ENCODE results near the gene SRGAP3.

The SRGAP3 gene

DNA sequence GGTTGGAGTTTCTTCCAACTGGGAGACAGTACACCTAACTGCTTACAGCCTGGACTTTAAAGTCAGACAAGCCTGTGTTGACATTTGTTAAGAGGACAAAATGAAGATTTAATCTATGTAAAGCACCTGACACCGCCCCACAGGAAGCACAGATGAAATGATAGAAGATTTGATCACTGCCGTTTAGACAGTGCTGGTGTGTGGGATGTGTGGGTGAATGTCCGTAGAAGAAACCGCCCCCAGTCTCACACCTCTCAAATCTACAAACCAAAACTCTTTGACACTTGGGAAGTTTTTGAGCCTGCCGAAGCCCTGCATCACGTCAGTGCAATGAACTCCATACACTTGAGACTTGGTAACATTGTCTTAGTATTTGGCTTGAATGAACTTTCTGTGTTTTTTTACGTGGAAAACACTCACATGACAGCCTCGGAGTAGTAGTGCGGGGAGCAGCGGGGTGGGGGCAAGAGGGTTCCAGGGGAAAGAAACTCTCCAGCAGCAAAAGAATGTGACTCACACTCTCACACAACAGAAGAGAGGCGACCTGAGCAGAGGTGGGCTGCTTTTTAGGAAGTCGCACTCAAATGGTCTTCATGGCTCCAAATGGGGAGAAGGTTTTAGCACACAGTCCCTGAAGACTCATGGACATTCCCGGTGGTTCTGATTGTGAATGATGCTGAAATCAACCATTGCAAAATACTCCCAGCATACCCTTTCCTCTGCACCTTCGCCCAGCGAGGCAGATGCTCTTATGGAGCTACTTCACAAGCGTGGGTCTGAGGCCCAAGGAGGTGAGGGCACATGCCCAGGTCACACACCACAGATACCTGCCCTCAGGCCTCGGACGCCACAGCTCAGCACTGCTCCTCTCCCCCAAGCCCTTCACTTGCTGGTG is 79.2 kb downstream of the SRGAP3 start:
- DNase-seq, result peak in 1 of 2 experiments; percentile 13

DNA sequence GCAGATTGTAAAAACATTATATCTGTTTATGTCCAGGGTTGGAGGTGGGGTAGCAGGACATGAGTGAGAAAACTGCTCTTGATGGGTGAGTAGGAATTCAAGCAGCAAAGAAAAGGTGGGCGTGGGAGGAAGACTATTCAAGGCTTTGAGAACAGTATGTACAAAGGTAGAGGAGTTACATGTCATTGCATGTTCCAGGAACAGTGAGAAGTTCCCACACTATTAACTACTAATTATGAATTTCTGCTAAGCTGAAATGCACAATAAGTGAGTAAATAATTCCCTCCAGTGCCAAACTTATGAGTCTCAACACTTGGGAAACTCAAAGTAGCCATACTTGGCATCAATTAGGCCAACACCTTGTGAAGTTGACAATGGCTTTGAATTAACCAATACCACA is 80.1 kb downstream of the SRGAP3 start:
- no peak for DNase-seq

- DNase-seq, result peak; percentile 57 to 69
Measured at GRCh38 chr3:9168241-9168741, 81.2 kb downstream of the SRGAP3 start.

- no peak for DNase-seq
Measured at GRCh38 chr3:9167222-9167621, 82.2 kb downstream of the SRGAP3 start.

- DNase-seq, result no peak
Measured at GRCh38 chr3:9165421-9165820, 84.0 kb downstream of the SRGAP3 start.

DNA sequence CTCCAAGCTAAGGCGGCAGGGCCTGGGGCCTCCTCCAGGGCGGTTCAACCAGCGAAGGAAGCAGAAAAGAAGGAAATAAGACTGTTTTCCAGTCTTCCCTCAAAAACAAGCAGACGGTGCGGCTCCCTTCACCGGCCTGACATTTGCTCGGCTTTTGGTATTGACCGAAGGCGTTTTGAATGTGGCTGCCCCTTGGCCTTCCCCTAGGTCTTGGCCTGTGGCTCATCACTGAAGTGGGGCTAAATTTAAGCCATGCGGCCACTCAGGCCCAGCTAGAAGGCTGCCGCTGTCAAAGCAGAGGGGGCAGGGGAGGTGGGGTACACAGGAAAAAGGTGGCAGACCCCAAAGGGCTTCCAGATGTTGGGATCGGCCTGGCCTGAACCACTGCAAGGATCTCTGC is 86.2 kb downstream of the SRGAP3 start:
- no peak for DNase-seq

GRCh38 chr3:9161811-9162210 is 87.6 kb downstream of the SRGAP3 start:
- DNase-seq, result no peak

- DNase-seq, result no peak
Measured at GRCh38 chr3:9161298-9161697, 88.1 kb downstream of the SRGAP3 start.

DNA sequence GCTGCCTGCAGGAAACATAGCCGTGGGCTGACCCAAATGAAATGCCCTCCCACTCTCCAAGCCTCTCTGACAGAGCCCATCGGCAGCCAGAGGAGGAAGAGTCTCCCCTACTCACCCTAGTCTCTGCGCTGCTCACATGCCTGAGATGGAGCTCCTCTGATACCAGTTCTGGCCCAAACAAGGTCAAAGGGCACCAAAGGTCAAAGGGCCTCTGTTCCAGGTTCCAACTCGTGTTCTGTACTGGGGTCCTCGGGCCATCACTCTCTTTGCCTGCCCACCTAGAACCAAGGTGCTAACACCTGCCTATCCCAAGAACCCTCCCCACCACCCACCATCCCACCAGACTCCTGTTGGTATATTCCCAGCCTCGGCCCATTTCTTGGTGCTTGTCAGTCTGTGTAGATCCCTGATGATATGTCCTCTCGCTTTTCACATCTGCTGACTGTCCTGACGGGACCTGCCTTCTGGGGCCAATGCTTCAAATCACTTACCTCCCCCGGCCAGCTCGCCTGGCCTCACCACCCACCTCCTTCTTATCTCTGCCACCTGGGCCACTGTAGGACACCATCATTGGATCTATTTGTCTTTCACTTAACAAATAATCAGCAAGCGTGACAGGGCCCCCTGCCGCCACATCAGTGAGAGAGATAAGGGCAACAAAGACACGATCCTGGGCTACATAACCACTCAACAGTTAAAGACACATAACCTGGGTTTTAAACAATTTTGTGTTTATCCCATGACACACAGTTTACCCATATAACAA is 90.4 kb downstream of the SRGAP3 start:
- DNase-seq, result no peak

DNA sequence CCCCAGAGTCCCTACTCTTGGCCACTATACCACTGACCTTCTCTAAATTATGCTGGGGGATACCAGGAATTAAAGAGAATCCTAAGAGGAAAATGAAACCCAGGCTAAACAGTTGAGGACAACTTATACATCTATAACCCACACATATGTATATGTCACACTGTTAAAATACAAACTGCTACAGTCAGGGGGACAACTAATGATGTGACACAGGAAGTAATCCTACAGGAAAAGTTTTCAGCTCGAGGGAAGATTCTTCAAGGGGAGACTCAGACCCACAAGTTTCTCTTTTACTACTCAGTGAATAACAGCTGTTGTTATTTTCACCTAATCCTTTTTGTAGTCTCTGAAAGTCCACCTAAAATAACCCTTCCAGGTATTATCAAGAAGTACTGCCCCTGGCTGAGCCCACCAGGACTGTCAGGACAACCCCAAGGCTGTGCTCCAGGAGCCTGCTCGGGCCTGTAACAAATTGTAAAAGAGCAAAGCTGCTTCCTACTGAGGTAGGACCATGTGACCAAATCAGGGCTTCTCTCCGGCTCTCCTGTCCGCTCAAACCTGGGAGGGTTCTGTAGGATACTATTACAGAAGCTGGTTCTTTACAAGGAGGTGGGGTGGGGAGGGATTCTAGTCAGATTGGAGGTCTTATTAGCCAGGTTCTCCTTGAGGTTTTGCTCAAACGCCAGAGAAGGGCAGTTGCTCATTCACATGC is 91.6 kb downstream of the SRGAP3 start:
- DNase-seq, result no peak

- DNase-seq, result no peak
Measured at GRCh38 chr3:9156604-9157003, 92.8 kb downstream of the SRGAP3 start.

GRCh38 chr3:9155028-9155427 is 94.4 kb downstream of the SRGAP3 start:
- DNase-seq, result no peak

DNA sequence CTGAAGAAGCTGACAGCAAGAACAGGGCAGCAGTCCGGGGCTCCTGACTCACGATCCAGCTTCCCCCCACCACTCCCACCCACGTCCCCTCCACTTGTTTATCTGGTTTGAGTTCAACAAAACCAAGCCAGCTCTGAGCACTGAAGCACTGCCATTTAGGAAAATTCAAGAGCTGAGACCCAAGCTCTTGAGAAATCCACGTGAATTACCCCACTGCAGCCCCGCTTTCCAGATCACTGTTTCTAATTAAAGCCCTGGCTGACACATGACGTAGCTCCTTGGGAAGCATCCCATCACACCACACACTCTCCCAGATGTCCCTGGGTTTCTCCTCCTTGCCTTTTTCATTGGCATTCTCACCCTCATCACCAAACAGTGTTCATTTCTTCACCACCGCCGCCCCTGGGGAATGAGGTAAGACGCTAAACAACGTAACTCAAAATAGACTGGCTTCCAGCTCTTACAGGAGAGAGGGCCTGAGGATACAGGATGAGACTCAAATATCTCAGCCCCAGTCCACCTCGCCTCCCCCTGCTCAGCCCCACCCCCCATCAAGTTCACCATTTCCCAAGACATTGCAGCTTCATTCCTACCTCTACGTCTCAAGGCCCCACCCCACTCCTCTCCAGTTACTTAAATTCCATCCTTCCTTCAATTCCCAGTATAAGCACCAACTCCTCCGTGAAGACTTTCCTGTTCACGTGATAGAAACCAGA is 95.4 kb downstream of the SRGAP3 start:
- no peak for DNase-seq

DNA sequence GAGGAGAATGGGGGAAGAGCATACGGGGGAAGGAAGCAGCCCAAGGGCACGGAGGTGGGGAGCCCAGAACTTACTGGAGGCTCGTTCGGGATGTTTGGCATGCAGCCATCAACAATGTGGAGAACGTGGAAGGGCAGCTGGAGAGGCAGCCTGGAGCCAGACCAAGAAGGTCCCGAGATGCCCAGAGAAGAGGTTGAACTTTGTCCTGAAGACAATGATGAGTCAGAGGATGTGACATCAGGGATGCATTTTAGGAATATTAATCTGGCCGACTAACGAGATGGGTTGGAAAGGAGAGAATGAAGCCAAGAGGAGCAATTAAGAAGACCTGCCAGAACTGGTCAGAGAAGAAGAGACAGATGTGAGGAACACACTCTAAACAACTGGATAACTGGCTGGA is 98.2 kb downstream of the SRGAP3 start:
- DNase-seq, result no peak

DNA sequence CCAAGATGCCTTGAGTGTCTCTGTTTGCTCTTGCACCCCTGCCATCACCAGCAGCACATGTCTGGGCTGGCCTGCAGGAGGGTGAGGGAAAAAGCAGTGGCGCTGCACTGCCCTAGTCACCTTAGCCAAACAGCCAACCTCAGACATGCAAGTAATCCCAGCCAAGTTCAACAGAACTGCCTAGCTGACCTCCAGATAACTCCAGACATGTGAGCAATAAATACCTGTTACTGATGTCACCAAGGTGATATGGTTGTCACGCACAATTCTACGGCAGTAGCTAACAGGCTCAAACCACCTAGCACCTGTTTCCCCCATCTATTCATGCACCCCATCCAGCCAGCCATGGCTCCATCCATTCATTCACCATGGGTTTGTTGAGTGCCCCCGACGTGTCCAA is 99.9 kb downstream of the SRGAP3 start:
- DNase-seq, result no peak

DNA sequence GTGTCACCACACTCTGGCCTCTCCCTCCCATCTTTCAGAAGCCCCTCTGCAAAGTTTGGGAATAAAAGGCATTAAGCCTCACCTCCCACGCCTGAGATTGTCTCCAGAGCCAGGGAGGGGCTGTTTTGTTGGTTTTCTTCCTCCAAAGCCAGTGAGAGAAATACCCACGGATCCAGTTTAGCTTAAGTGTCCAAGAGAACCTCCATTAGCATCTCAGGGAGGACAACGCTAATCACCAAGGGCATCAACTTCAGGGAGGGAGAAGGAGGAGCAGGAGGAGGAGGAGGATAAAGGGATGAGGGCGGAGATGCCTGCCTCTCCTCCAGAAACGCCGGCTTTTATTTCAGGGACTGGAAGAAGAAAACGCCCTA is 101.6 kb downstream of the SRGAP3 start:
- no peak for DNase-seq

- DNase-seq, result no peak
Measured at GRCh38 chr3:9147215-9147895, 102.1 kb downstream of the SRGAP3 start.

GRCh38 chr3:9146367-9147071 is 102.9 kb downstream of the SRGAP3 start:
- DNase-seq, result no peak

DNA sequence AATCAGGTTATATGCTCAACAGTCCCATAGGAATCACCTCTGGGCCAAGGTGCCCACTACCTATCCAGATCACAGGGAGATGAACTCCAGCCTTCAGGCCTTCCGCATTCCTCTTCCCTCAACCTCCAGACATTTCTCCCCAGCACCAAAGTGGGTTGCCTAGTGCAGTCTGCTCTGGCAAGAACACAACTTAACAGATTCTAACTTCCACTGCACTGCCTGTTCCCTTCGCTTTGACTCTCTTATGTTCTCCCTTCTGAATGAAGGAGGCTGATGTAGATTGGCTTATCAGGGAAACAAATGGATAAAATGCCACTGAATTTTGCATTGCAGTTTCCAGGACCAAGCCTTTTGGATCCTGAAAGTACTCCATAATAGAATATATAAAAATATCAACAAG is 106.3 kb downstream of the SRGAP3 start:
- no peak for DNase-seq

DNA sequence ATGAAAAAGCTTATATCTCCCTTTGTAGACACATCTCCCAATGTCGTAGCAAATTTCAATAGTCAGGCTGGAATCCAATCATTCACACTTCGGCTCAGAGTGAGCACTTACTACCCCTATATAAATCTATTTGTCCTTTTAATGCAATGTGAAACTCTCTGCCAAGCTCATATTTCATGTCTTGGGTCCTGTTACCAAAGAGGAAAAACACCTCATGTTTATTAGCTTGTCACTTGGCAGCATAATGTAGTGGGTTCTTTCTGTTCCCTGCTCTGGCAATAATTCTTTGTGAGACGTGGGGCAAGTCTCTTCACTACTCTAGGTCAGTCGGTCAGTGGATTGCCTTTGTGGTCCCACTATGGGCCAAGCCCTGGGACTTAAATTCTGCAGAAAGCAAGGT is 107.1 kb downstream of the SRGAP3 start:
- DNase-seq, result no peak

GRCh38 chr3:9141928-9142289 is 107.5 kb downstream of the SRGAP3 start:
- DNase-seq, result no peak

DNA sequence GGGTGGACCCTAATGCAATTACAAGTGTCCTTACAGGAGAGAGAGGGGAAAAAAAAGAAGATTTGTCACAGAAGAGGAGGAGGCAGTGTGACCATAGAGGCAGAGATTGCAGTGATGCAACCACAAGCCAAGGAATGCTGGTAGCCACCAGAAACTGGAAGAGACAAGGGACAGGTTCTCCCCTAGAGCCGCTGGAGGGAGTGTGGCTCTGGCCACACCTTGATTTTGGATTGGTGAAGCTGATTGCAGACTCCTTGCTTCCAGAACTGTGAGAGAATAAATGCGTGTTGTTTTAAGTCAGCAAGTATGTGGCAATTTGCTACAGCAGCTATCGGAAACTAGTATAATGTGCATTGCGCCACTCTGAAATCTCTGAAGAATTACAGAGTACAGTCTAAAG is 110.1 kb downstream of the SRGAP3 start:
- no peak for DNase-seq

Measured in activated CD4-positive, alpha-beta T cell treated with anti-CD3 and anti-CD28 coated beads, Interleukin-2, amount 50 U/mL, for 48 hours (primary cell).